ENCODE measurements around the gene NPPC. TPM values are rescaled to one million over a fixed set of nuclear protein-coding genes. Genes with fewer than 3 reads are reported as not detected.

NPPC gene, protein sequence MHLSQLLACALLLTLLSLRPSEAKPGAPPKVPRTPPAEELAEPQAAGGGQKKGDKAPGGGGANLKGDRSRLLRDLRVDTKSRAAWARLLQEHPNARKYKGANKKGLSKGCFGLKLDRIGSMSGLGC
- total RNA-seq = under 1 TPM in 1 of 2 experiments, not detected in 1; 0.22 TPM

DNA sequence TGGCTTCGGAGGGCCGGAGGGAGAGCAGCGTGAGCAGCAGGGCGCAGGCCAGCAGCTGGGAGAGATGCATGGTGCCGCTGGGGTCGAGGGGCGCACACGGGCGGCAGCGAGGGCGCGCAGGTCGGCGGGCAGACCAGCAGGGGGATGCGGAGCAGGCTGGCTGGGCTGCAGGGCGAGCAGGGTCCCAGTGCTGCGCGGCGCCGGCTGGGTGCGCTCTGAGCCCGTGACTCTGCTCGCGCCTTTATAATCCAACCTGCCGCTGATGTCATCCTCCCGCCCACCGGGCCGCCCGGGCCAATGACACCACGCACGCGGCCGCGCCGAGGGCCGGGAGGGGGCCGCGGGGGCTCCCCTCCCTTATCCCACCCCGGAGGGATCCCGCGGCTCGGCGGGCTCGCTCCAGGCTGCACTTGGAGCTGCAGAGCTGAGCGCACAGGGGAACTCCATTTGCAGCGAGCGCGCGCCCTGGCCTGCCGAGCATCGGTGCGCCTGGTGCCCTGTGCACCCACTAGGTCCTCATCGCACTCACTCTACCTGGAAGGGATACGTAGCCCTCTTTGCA lies at the start of gene NPPC:
Gene NPPC, minus strand, starts transcription at position 217 of the 562 bp plus-strand sequence. Its CDS starts 147 bp downstream, at position 70.
- H3K27me3 Mint-ChIP-seq = peaks cover 52% of the 10 kb centered on the region
- no peak within 1 kb of the TSS for H3K27ac Mint-ChIP-seq
- H3K4me3 Mint-ChIP-seq = peak within 1 kb of the TSS; percentile 60
- H3K36me3 Mint-ChIP-seq = no peaks in the 10 kb centered on the region
- peaks cover 10% of the 10 kb centered on the region for H3K4me1 Mint-ChIP-seq (ENCODE audit: low read depth)
- H3K9me3 Mint-ChIP-seq = no peaks in the 10 kb centered on the region
- peak; percentile 81 for DNase-seq
- CTCF ChIA-PET = interaction anchor here (0.6 to 8.6 kb wide), 22 partner anchors 20 to 408 kb away, joined by 3 to 127 read pairs (median 4); no protein-coding TSS in a partner anchor
- POLR2A ChIA-PET = no interaction called here
- intact Hi-C loops (cut with micrococcal nuclease) = loop anchor here (2.0 to 5.0 kb wide), 2 partner anchors 213 to 306 kb away; no protein-coding TSS in a partner anchor

DNA sequence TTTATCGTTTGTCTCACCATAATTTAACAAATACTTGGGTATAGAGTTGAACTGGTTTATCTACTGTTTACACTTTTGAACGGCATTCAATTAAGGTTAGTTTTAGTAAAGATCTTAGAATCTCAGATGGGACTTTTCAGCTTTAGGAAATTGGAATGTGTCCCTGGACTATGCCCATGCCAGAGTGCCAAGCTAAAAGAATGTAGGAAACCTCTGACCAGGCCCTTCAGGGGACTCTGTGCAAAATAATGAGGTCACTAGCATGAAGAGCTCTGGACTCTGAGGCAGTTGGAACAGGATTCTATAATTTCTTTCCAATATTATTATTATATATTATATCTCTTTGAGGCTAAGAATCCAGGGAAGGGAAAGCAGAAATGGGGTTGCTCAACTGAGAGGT lies 48.8 kb upstream of the NPPC start:
- Mint-ChIP-seq H3K9me3 (no peaks in the 10 kb centered on the region), H3K4me1 (ENCODE audit: low read depth) (peaks cover 3% of the 10 kb centered on the region), H3K27ac (no peak overlapping the region), H3K4me3 (no peak overlapping the region), H3K36me3 (peaks cover 2% of the 10 kb centered on the region), H3K27me3 (no peaks in the 10 kb centered on the region)
- ChIA-PET CTCF (interaction anchor here (1.1 to 2.1 kb wide), 2 partner anchors 10 to 75 kb away, joined by 3 to 5 read pairs; no protein-coding TSS in a partner anchor), POLR2A (no interaction called here)
- DNase-seq = no peak
- intact Hi-C loops (cut with micrococcal nuclease) = no loop called here

DNA sequence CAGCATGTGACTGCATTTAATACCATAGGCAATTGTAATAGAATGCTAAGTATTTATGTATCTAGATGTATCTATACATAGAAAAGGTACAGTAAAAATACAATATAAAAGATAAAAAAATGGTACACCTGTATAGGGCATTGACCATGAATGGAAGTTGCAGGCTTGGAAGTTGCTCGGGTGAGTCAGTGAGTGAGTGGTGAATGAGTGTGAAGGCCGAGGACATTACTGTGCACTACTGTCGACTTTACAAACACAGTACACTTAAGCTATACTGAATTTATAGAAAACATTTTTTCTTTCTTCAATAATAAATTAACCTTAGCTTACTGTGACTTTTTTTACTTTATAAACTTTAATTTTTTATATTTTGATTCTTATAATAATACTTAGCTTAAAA lies 44.3 kb upstream of the NPPC start:
- H3K4me1 Mint-ChIP-seq (ENCODE audit: low read depth) = peaks cover 19% of the 10 kb centered on the region
- ChIA-PET POLR2A (interaction anchor here (0.6 kb wide), 1 partner anchor 8 kb away, joined by 3 read pairs; no protein-coding TSS in a partner anchor), CTCF (no interaction called here)
- intact Hi-C loops (cut with micrococcal nuclease) = no loop called here
- peaks cover 8% of the 10 kb centered on the region for H3K36me3 Mint-ChIP-seq
- DNase-seq = no peak
- H3K27me3 Mint-ChIP-seq = no peaks in the 10 kb centered on the region
- peaks cover 5% of the 10 kb centered on the region for H3K9me3 Mint-ChIP-seq
- no peak overlapping the region for H3K27ac Mint-ChIP-seq
- no peak overlapping the region for H3K4me3 Mint-ChIP-seq

DNA sequence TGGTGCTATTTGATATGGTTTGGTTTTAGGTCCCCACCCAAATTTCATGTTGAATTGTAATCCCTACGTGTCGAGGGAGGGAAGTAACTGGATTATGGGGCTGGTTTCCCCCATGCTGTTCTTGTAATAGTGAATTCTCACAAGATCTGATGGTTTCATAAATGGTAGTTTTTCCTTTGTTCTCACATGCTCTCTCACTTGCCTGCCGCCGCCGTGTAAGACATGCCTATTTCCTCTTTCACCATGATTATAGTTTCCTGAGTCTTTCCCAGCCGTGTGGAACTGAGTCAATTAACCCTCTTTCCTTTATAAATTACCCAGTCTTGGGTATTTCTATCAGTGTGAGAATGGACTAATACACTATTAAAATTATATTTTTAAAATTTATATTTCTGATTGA lies 42.6 kb upstream of the NPPC start:
- ChIA-PET CTCF (no interaction called here), POLR2A (no interaction called here)
- H3K36me3 Mint-ChIP-seq = peaks cover 8% of the 10 kb centered on the region
- no peaks in the 10 kb centered on the region for H3K27me3 Mint-ChIP-seq
- intact Hi-C loops (cut with micrococcal nuclease) = no loop called here
- no peak for DNase-seq
- peaks cover 29% of the 10 kb centered on the region for H3K4me1 Mint-ChIP-seq (ENCODE audit: low read depth)
- H3K9me3 Mint-ChIP-seq = peaks cover 5% of the 10 kb centered on the region
- no peak overlapping the region for H3K4me3 Mint-ChIP-seq
- H3K27ac Mint-ChIP-seq = no peak overlapping the region

DNA sequence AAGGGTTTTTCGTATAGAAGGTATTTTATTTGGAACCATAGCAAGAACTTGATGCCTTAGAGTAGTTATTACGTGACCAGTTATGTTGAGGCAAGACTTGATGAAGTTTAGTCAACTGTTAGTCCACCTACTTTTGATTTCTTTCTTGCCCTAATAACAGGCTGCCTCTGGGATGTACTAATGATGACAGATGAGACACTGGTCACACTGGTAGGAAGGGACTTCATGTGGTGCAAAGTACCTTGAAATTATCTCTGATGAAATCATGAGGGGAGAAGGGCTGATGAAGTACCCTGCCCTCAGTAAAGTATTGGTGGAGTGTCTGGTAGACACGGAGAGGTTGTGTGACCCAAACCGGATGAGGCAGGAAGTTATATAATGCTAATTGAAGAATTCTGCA lies 40.7 kb upstream of the NPPC start:
- no peak overlapping the region for H3K27ac Mint-ChIP-seq
- H3K27me3 Mint-ChIP-seq = no peaks in the 10 kb centered on the region
- ChIA-PET POLR2A (no interaction called here), CTCF (interaction anchor here (1.6 kb wide), 1 partner anchor 67 kb away, joined by 3 read pairs; no protein-coding TSS in a partner anchor)
- no peak overlapping the region for H3K4me3 Mint-ChIP-seq
- peaks cover 44% of the 10 kb centered on the region for H3K4me1 Mint-ChIP-seq (ENCODE audit: low read depth)
- no peak for DNase-seq
- peaks cover 6% of the 10 kb centered on the region for H3K36me3 Mint-ChIP-seq
- intact Hi-C loops (cut with micrococcal nuclease) = no loop called here
- peaks cover 5% of the 10 kb centered on the region for H3K9me3 Mint-ChIP-seq

DNA sequence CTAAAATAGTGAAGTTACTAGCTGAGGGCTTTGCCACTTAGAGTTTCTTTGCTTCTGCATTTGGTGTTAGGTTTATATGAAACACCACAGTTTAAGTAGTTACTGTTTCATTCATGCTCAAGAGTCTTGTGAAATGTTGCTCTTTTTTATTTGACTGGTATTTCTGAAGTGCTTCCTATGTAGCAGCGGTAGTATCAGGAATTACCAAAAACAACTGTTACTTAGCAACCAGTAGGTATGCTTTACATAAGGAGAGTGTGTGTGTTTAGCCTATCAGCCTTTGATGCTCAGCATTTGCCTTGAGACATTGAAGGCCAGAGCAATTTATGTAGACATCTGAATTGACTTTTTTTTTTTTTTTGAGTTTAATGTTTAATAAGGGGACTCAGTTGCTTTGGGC lies 38.9 kb upstream of the NPPC start:
- peaks cover 49% of the 10 kb centered on the region for H3K4me1 Mint-ChIP-seq (ENCODE audit: low read depth)
- POLR2A ChIA-PET = no interaction called here
- no peaks in the 10 kb centered on the region for H3K27me3 Mint-ChIP-seq
- no peak for DNase-seq
- CTCF ChIA-PET = interaction anchor here (1.4 to 1.8 kb wide), 2 partner anchors 10 to 40 kb away, joined by 3 to 5 read pairs; no protein-coding TSS in a partner anchor
- H3K27ac Mint-ChIP-seq = no peak overlapping the region
- H3K36me3 Mint-ChIP-seq = peaks cover 11% of the 10 kb centered on the region
- intact Hi-C loops (cut with micrococcal nuclease) = no loop called here
- peaks cover 5% of the 10 kb centered on the region for H3K9me3 Mint-ChIP-seq
- H3K4me3 Mint-ChIP-seq = no peak overlapping the region

DNA sequence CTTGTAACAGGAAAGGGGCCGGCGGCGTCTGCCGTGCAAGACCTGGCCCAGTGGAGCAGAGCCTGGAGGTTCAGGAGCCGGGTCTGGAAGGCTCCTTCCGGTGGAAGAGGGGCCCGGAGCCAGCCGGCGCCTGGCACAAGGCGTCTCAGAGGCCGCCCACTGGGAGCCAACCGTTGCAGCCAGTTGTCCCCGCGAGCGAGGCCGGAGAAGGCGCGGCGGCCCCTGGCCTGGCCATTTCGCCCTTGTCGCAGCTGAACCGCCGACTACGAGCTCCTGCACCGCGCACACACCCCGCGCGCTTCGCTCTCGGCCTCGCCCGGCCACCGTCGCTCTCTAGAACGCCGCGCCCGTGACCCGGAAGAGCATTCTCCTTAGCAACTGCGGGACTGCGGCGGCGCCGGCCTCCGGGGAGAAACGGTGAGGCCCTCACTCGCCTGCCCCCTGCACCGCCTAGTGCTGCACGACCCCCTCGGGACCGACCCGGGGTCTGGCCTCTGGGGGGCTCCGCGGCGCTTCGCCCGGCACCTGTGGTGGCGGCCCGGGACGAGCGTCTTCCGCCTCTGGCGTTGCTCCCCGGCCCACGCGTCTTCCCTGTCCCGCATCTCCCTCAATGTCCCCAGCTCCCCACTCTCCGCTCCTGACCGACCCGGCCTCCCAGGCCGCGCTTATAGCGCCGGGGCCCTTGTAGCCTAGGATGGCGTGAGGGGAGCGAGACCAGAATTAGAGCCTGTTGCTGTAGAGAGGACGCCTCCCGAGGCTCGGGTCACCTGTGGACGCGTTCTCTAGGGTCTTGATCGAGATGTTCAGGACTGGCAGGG lies 35.4 kb upstream of the NPPC start, which contains the start of gene DIS3L2:
Gene DIS3L2, plus strand, starts transcription at position 365 of the 818 bp plus-strand sequence. CDS start 53,215 bp downstream, outside the sequence.
- H3K36me3 Mint-ChIP-seq = peaks cover 5% of the 10 kb centered on the region
- peaks cover 37% of the 10 kb centered on the region for H3K4me1 Mint-ChIP-seq (ENCODE audit: low read depth)
- no peaks in the 10 kb centered on the region for H3K27me3 Mint-ChIP-seq
- peak within 1 kb of the TSS; percentile 82 for H3K4me3 Mint-ChIP-seq
- peak; percentile 86 for DNase-seq
- H3K9me3 Mint-ChIP-seq = no peaks in the 10 kb centered on the region
- intact Hi-C loops (cut with micrococcal nuclease) = no loop called here
- CTCF ChIA-PET = interaction anchor here (0.6 to 1.3 kb wide), 3 partner anchors 36 to 444 kb away, joined by 3 to 4 read pairs (median 4); no protein-coding TSS in a partner anchor
- POLR2A ChIA-PET = interaction anchor here (0.6 to 1.1 kb wide), 2 partner anchors 65 to 331 kb away, joined by 3 read pairs; no protein-coding TSS in a partner anchor
- H3K27ac Mint-ChIP-seq = peak within 1 kb of the TSS; percentile 82

DNA sequence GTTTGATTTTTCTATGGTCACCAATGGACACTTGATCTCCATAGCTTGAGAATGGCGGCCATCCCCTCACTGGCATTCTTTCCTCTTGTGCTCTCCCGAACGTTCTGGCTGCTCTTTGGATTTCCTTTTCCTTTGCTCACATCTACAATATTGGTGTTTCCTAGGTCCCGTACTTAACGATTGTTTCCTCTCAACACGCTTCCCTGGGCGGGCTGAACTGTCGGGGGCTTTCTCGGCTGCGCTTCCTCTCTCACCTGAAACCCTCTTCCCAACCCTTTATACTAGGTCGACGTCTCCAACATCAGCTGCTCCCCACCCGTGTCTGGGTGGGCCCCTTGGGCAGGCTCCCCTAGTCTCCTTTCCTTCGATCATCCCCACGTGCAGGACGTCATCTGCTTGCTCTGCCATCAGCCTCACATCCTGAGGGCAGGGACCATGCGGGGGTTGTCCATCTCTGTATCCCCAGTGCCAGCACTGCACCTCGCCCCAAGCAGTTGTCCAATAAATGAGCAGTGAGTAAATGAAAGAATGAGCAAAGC lies 34.7 kb upstream of the NPPC start:
- CTCF ChIA-PET = interaction anchor here (0.6 to 1.3 kb wide), 3 partner anchors 36 to 444 kb away, joined by 3 to 4 read pairs (median 4); no protein-coding TSS in a partner anchor
- peak overlapping the region; percentile 82 for H3K4me3 Mint-ChIP-seq

DNA sequence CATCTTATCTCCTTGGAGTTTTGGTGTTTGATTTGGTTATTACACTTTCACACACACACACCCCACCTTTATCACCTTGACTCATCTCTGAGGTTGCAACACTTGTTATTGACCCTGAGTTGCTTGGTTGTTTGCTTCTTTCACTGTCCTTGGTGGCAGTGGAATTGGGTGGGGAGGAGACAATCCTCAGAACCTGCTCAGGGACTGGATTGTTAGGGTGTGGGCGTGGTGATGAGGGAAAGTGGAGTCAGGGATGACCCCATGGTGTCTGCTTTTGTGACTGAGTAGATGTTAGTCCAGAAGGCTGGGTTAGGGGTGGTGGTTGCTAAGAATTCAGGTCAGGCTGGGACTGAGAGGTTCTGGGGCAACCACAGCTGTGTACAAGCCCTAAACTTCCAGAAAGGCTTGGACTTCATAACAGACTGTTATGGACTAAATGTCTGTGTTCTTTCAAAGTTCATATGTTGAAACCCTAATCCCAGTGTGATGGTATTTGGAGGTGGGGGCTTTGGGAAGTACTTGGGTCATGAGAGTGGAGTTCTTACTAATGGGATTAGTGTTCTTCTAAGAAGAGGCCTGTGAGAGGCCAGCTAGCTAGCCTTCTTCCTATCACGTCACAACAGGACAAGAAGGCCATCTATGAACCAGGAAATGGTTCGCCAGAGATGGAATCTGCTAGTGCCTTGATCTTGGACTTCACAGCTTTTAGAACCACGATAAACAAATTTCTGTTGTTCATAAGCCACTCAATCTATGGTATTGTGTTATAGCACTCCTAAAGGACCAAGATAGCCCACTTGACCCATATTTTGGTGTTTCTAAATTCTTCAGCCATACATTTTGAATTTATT lies 31.9 kb upstream of the NPPC start:
- ChIA-PET CTCF (no interaction called here), POLR2A (interaction anchor here (0.9 kb wide), 1 partner anchor 25 kb away, joined by 3 read pairs; no protein-coding TSS in a partner anchor)
- DNase-seq = no peak
- Mint-ChIP-seq H3K27ac (no peak overlapping the region), H3K36me3 (peaks cover 5% of the 10 kb centered on the region), H3K9me3 (no peaks in the 10 kb centered on the region), H3K4me3 (no peak overlapping the region), H3K27me3 (no peaks in the 10 kb centered on the region), H3K4me1 (ENCODE audit: low read depth) (peaks cover 14% of the 10 kb centered on the region)
- intact Hi-C loops (cut with micrococcal nuclease) = no loop called here

More for the DNA sequence above, 34.7 kb upstream of the NPPC start:
- peaks cover 5% of the 10 kb centered on the region for H3K36me3 Mint-ChIP-seq
- no peaks in the 10 kb centered on the region for H3K27me3 Mint-ChIP-seq
- intact Hi-C loops (cut with micrococcal nuclease) = no loop called here
- H3K4me1 Mint-ChIP-seq (ENCODE audit: low read depth) = peaks cover 34% of the 10 kb centered on the region
- POLR2A ChIA-PET = interaction anchor here (0.6 kb wide), 1 partner anchor 66 kb away, joined by 3 read pairs; no protein-coding TSS in a partner anchor
- no peak for DNase-seq
- H3K27ac Mint-ChIP-seq = peak overlapping the region; percentile 75
- H3K9me3 Mint-ChIP-seq = no peaks in the 10 kb centered on the region

DNA sequence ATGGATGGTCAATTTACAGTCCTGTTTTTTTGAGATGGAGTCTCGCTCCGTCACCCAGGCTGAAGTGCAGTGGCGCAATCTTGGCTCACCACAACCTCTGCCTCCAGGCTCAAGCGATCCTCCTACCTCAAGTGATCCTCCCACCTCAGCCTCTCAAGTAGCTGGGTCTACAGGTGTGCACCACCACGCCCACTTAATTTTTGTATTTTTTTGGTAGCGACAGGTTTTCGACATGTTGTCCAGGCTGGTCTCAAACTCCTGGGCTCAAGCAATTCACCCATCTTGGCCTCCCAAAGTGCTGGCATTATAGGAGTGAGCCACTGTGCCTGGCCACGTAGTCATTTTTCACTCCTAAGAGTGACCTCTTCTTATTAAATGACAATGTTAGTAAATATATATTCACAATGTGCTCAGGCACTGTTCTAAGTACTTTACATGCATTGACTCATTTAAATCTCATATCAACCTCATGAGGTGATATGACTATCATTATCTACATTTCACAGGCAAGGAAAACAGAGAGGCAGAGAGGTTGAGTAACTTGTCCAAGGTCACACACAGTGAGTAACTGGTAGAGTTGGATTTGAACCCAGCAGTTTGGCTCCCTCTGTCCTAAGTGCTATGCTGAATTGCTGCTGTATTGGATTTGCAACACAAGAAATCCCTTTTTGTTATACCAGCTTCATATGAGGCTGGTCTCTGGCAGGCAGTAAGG lies 29.7 kb upstream of the NPPC start:
- Mint-ChIP-seq H3K9me3 (no peaks in the 10 kb centered on the region), H3K4me3 (no peak overlapping the region), H3K4me1 (ENCODE audit: low read depth) (peaks cover 2% of the 10 kb centered on the region), H3K36me3 (peaks cover 2% of the 10 kb centered on the region), H3K27ac (no peak overlapping the region), H3K27me3 (peaks cover 6% of the 10 kb centered on the region)
- intact Hi-C loops (cut with micrococcal nuclease) = no loop called here
- no peak for DNase-seq
- POLR2A ChIA-PET = no interaction called here
- CTCF ChIA-PET = interaction anchor here (0.7 to 0.9 kb wide), 2 partner anchors 8 to 30 kb away, joined by 4 to 6 read pairs; no protein-coding TSS in a partner anchor
